PFSK-1 (cell line): ENCODE results near the gene PTMS.

Experiments
- REST ChIP-seq, 2 experiments: IDR thresholded peaks; 2 replicates each; pipeline versions ENCODE4 v1.6.1 to v1.8.0; 2011 to 2012; ENCODE audit warnings: low read depth in 2 of 2, low read length in 2 of 2, control low read depth in 1 of 2, inconsistent platforms in 1 of 2, mild to moderate bottlenecking in 1 of 2, moderate library complexity in 1 of 2; ENCODE audit not compliant: insufficient read depth in 1 of 2
- TAF1 ChIP-seq: IDR thresholded peaks from 2 replicates; pipeline ENCODE4 v1.6.1; 2012; ENCODE audit warnings: low read length, control low read depth, borderline replicate concordance; ENCODE audit not compliant: insufficient read depth

GRCh38 chr12:6784761-6785160, 18.6 kb downstream of the PTMS start:
- TF ChIP-seq REST (IDR thresholded peaks at IDR 0.05; ENCODE audit: insufficient read depth in 1 of 2, low read depth in 2 of 2, low read length in 2 of 2) (no peak), TAF1 (no peak)
